Transverse colon (tissue), 4 donors: ENCODE results near the gene ST3GAL3. TPM values are rescaled to one million over a fixed set of nuclear protein-coding genes. Genes with fewer than 3 reads are reported as not detected.

Experiments
- DNase-seq: peaks from one replicate; pipeline ENCODE4 v3.0.0-alpha.2; 2019
- H3K27ac ChIP-seq, 4 donors: fragments of 200-600 bp; sonication (generic); 2 replicates each; pipeline ENCODE4 v1.5.1; 2016 to 2018; ENCODE audit warnings: inconsistent platforms in 4 of 4
- H3K27me3 ChIP-seq: fragments of 200-600 bp; sonication (generic); 2 replicates; pipeline ENCODE4 v1.5.1; 2017; ENCODE audit warnings: inconsistent platforms
- H3K36me3 ChIP-seq, 4 donors: fragments of 200-600 bp; sonication (generic); 2 replicates each; pipeline ENCODE4 v1.5.1; 2017 to 2019; ENCODE audit warnings: inconsistent platforms in 4 of 4
- H3K4me1 ChIP-seq, 4 donors: fragments of 200-600 bp; sonication (generic); 2 replicates each; pipeline ENCODE4 v1.5.1; 2017 to 2020; ENCODE audit warnings: inconsistent platforms in 4 of 4
- H3K4me3 ChIP-seq, 4 donors: fragments of 200-600 bp; sonication (generic); 1 replicate in 1 of 4; 2 replicates in 3 of 4; pipeline versions ENCODE4 v1.5.1 to v1.6.1; 2017 to 2019; ENCODE audit warnings: inconsistent platforms in 4 of 4
- H3K9me3 ChIP-seq, 2 donors: fragments of 200-600 bp; sonication (generic); 2 replicates each; pipeline ENCODE4 v1.5.1; 2017 to 2019; ENCODE audit warnings: inconsistent platforms in 2 of 2
- EP300 ChIP-seq: sonication (generic); formaldehyde crosslinking; IDR thresholded peaks from one replicate; pipeline ENCODE4 v1.6.1; 2017; ENCODE audit warnings: antibody characterized with exemption, low read depth
- POLR2A ChIP-seq: fragments of 450-650 bp; IDR thresholded peaks from one replicate; pipeline ENCODE4 v1.6.1; 2016; ENCODE audit warnings: antibody characterized with exemption, mild to moderate bottlenecking, moderate library complexity
- POLR2AphosphoS5 ChIP-seq, 3 donors: sonication (generic); formaldehyde crosslinking; IDR thresholded peaks; one replicate each; pipeline ENCODE4 v1.6.1; 2016; ENCODE audit warnings: antibody characterized with exemption in 3 of 3
- WGBS, 2 donors: methylation state at CpG; one replicate each; pipeline ENCODE4 v1.1.5; 2018; ENCODE audit warnings: low coverage in 1 of 2; 5-methylcytosine and 5-hydroxymethylcytosine counted together
- in situ Hi-C, 4 donors: fragments of 200-750 bp; cut with MboI; loops; one replicate each; pipeline versions ENCODE4 v1.15.0 to v1.15.1; 2017; ENCODE audit warnings: low sequenced_read_pairs in 3 of 4, low pct_ligation_motif_present in 1 of 4, low pct_unique_long_range_greater_than_20kb in 1 of 4
- intact Hi-C: fragments of 100-400 bp; cut with DNase I; formaldehyde crosslinking; loops from one replicate; pipeline ENCODE4 v1.15.1; 2023; ENCODE audit warnings: low total_unique reads
- total RNA-seq, 4 donors: library from RNA; depleted of rRNA; stranded (reverse); fragments of >200 nt; gene quantifications; one replicate each; pipeline ENCODE4 v1.1.0, GENCODE V29; 2016
- TF ChIP-seq, protein P1 (sequence below), 5 experiments: fragments of 200-600 bp in 3 of 5; fragments of 450-650 bp in 2 of 5; sonication (generic) in 3 of 5; IDR thresholded peaks; 1 replicate in 2 of 5; 2 replicates in 3 of 5; pipeline ENCODE4 v1.5.1; 2016 to 2017; ENCODE audit warnings: antibody characterized with exemption in 5 of 5, inconsistent platforms in 3 of 5, mild to moderate bottlenecking in 2 of 5, moderate library complexity in 1 of 5

The ST3GAL3 gene
- total RNA-seq, 4 donors from 2014 or later: 4.8 to 23.9 (median 9.7) TPM

DNA sequence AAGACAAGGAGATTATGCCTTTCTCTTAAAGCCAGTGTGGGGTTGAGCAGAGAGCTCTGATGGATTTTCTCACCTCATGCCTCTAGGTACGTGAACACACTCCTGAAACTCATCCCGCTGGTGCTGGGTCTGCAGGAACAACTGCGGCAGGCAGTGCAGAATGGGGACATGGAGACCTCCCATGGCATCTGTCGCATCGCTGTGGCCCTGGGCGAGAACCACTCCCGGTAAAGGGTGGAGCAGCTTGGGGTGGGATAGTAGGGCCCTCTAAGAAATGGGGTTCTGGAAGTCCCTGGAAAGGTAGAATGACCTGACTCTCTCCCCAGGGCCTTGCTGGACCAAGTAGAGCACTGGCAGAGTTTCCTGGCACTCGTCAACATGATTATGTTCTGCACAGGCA, 248.9 kb downstream of the ST3GAL3 start:
- H3K27me3 ChIP-seq: no peaks in the 10 kb centered on the region
- H3K27ac ChIP-seq: no peak overlapping the region
- H3K36me3 ChIP-seq: peaks cover 0 to 14% (median 0%) of the 10 kb centered on the region in 4 donors
- no peak overlapping the region for H3K4me3 ChIP-seq
- DNase-seq: no peak
- WGBS, 2 donors: 96% methylated on average over 8 of the region's 8 CpGs; no CpG with 5 or more reads in 1 of the 2 donors
- TF ChIP-seq POLR2AphosphoS5 (IDR thresholded peaks at IDR 0.05): no peak
- TF ChIP-seq POLR2A: no peak
- TF ChIP-seq EP300: no peak
- intact Hi-C loops (no loop called here), in situ Hi-C loops (no loop called here)
- no peaks in the 10 kb centered on the region for H3K4me1 ChIP-seq
- H3K9me3 ChIP-seq: no peaks in the 10 kb centered on the region

DNA sequence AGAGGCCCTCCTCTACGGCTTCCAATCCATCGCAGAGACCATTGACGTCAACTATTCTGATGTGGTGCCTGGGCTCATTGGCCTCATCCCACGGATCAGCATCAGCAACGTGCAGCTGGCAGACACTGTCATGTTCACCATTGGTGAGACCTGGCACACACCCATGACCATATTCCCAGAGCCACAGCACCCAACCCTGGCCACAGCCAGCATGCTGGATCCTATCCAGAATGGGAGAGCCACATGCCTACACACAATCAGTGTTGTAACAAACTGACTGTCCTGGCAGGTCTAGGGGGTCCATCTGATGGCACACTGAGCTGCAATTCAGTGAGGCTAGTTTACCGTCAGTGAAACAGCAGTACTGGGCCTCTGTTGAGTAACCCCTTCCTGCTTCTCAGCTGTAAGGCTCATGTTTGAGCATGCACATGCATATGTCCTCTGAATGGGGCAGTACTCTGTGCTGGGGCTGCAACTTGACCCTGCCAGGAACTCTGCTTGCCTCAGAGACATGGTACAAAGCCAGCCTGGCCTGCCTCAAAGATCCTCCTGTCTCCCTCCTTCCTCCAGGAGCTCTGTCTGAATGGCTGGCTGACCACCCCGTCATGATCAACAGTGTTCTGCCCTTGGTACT, 250.2 kb downstream of the ST3GAL3 start:
- H3K36me3 ChIP-seq: peaks cover 0 to 14% (median 0%) of the 10 kb centered on the region in 4 donors
- 88% methylated on average over 6 of the region's 7 CpGs; no CpG with 5 or more reads in 1 of the 2 donors for WGBS, 2 donors
- intact Hi-C loops: no loop called here

DNA sequence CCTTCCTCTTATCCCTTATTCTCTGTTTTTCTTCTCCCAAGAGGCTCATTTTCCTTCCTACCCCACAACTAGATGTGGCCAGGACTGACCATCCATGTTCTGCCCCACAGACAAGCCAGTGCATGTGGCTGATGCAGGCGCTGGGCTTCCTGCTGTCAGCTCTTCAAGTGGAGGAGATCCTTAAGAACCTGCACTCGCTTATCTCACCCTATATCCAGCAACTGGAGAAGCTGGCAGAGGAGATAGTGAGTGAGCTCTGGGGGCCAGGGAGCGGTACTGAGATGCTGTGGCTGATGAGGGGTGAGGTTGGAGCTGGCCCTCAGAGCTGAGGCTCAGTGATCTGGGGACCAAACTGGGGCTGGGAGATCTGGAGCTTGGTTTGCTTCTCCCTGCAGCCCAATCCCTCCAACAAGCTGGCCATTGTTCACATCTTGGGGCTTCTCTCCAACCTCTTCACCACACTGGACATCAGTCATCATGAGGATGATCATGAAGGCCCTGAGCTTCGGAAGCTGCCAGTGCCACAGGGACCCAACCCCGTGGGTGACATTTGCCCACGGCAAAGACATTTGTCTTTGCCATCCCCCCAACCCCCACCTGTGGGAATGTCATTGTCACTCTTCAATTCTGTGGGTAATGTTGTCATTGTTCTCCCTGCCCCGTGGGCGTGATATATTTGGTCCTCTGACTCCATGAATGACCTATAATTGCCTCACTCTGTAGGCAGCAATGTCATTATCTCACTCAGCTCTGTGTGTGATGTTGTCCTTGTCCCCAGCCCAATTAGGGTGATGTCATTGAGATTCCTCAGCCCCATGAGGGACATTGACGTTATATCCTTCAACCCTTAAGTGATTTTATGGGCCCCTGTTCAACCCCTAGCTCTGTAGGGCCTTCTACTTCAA, 251.3 kb downstream of the ST3GAL3 start:
- Histone ChIP-seq H3K27ac (no peak overlapping the region), H3K27me3 (no peaks in the 10 kb centered on the region), H3K4me3 (no peak overlapping the region), H3K9me3 (no peaks in the 10 kb centered on the region), H3K36me3 (peaks cover 0 to 14% (median 0%) of the 10 kb centered on the region in 4 donors), H3K4me1 (no peaks in the 10 kb centered on the region)
- 92 to 93% methylated on average over 5 to 9 of the region's 9 CpGs for WGBS, 2 donors
- intact Hi-C loops (no loop called here), in situ Hi-C loops (no loop called here)
- DNase-seq: no peak
- TF ChIP-seq, protein P1, sequence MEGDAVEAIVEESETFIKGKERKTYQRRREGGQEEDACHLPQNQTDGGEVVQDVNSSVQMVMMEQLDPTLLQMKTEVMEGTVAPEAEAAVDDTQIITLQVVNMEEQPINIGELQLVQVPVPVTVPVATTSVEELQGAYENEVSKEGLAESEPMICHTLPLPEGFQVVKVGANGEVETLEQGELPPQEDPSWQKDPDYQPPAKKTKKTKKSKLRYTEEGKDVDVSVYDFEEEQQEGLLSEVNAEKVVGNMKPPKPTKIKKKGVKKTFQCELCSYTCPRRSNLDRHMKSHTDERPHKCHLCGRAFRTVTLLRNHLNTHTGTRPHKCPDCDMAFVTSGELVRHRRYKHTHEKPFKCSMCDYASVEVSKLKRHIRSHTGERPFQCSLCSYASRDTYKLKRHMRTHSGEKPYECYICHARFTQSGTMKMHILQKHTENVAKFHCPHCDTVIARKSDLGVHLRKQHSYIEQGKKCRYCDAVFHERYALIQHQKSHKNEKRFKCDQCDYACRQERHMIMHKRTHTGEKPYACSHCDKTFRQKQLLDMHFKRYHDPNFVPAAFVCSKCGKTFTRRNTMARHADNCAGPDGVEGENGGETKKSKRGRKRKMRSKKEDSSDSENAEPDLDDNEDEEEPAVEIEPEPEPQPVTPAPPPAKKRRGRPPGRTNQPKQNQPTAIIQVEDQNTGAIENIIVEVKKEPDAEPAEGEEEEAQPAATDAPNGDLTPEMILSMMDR (IDR thresholded peaks at IDR 0.05): no peak
- no peak for TF ChIP-seq EP300
- no peak for TF ChIP-seq POLR2A
- no peak for TF ChIP-seq POLR2AphosphoS5 (IDR thresholded peaks at IDR 0.05)

More for the DNA sequence above, 250.2 kb downstream of the ST3GAL3 start:
- no peak for DNase-seq
- H3K4me3 ChIP-seq: no peak overlapping the region
- no peaks in the 10 kb centered on the region for H3K27me3 ChIP-seq
- no peak overlapping the region for H3K27ac ChIP-seq
- TF ChIP-seq POLR2A (no peak), EP300 (no peak), POLR2AphosphoS5 (IDR thresholded peaks at IDR 0.05) (no peak)
- TF ChIP-seq, protein P1 (IDR thresholded peaks at IDR 0.05): no peak
- H3K4me1 ChIP-seq: no peaks in the 10 kb centered on the region
- in situ Hi-C loops: no loop called here
- no peaks in the 10 kb centered on the region for H3K9me3 ChIP-seq

DNA sequence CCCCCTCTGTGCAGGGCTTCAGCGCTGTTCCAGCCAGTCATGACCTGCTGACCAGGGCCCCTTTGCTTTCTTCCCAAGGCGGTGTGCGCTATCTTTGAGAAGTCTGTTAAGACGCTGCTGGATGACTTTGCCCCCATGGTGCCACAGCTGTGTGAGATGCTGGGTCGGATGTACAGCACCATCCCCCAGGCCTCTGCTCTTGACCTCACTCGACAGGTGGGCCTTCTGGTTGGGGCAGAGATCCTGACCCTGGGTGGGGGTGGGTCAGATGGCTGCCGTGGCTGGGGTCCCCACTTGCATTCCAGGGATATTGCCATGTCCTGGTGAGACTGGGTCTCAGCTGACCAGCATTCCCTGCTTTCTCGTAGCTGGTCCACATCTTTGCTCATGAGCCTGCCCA, 253.5 kb downstream of the ST3GAL3 start:
- in situ Hi-C loops: no loop called here
- TF ChIP-seq POLR2A (no peak), EP300 (no peak), POLR2AphosphoS5 (IDR thresholded peaks at IDR 0.05) (no peak)
- TF ChIP-seq, protein P1 (IDR thresholded peaks at IDR 0.05): no peak
- DNase-seq: no peak
- H3K36me3 ChIP-seq: peaks cover 0 to 14% (median 0%) of the 10 kb centered on the region in 4 donors
- intact Hi-C loops: no loop called here
- no peaks in the 10 kb centered on the region for H3K27me3 ChIP-seq
- no peak overlapping the region for H3K4me3 ChIP-seq
- WGBS, 2 donors: 93% methylated on average over 7 of the region's 8 CpGs; no CpG with 5 or more reads in 1 of the 2 donors
- H3K27ac ChIP-seq: no peak overlapping the region
- H3K9me3 ChIP-seq: no peaks in the 10 kb centered on the region
- no peaks in the 10 kb centered on the region for H3K4me1 ChIP-seq
